Stimulated activated CD8-positive, alpha-beta memory T cell treated with anti-CD3 and anti-CD28 coated beads, Interleukin-2, amount 100 ng/mL, for 48 hours (primary cell): Measurements from ENCODE around the gene MED19.
A peak's percentile ranks its signal among the peaks of the same experiment; 100 is the strongest.
"Not testable (repeated sequence)": the region's sequence is repeated elsewhere in the genome, so short reads cannot be mapped to it uniquely, and the experiment has no call there.

Source experiments
- DNase-seq, 2 donors: peaks; one replicate each; pipeline ENCODE4 v3.0.0-alpha.2; 2020; ENCODE audit warnings: low read depth in 2 of 2

The MED19 gene

GRCh38 chr11:57704932-57705331, 7.1 kb downstream of the MED19 start:
- no peak for DNase-seq

DNA sequence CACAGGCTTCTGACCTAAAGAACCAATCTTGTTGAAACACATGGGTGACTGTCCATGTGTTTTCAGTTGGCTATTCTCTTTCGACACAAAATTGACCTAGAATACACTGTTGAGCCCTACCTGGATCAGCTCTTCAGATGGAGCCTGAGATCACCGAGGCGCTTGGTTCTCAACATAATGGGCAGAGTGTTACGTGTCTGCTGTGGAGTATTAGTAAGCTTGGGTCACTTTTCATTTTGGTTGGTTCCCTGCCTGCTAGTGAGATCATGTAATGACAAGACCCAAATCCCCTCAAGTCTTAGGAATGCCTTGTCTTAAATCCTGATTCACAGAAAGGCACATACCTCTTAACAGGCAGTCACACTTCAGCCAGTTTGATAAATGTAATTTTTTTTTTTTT, 8.7 kb downstream of the MED19 start:
- DNase-seq: no peak

DNA sequence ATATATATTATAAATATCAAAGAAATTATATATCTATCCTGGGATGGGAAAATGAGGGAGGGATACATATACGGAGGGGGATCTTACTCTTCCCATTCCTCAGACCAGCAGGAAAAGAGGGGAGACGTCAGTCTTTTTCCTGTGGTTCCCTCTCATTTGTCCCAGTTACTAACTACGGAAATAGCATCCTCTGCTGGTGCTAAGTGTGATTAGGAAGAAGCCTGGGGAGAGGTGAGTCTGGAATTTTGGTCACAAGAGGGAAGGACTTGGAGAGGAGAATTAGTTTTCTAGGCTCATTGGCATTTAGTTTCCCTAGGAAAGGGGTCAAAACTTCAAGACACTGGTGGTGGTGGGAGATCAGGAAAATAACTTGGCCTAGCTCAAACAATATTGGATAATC, 11.6 kb downstream of the MED19 start:
- DNase-seq: no peak

DNA sequence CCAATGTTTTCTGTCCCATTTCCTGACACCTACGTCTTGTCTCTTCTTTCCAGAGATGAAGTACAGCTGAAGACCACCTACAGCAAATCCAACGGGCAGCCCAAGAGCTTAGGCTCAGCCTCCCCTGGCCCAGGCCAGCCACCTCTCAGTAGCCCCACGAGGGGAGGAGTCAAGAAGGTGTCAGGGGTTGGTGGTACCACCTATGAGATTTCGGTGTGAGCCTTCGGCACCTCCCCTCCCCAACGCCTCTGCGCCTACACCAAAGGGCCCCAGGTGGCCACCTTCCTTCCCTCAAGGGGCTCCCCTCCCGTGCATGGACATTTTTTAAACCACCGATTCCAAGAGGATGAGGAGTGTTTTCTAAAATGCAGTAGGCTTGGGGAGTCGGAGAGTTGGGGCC, 12.2 kb downstream of the MED19 start:
- no peak for DNase-seq

DNA sequence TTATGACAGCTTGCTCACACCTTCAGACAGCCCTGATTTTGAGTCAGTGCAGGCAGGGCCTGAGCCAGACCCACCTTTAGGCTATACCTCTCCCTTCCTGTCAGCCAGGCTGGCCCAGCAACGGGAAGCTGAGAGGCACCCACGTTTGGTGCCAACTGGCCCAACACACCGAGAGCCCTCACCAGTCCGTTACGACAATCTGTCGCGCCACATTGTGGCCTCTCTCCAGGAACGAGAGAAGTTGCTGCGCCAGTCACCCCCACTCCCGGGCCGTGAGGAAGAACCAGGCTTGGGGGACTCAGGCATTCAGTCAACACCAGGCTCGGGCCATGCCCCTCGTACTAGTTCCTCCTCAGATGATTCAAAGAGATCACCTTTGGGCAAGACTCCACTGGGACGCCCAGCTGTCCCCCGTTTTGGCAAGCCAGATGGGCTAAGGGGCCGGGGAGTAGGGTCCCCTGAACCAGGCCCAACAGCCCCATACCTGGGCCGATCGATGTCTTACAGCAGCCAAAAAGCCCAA, 13.1 kb downstream of the MED19 start:
- no peak for DNase-seq

DNA sequence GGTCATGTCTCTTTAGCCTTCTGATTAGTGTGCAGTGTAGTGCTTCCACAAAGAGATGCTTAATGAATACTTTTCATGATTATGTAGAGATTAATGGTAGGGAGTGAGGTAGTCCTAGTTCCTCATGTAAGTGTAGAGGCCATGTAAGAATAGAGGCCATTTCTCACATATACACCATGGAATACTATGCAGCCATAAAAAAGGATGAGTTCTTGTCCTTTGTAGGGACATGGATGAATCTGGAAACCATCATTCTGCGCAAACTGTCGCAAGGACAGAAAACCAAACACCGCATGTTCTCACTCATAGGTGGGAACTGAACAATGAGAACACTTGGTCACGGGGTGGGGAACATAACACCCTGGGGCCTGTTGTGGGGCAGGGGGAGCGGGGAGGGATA, 21.5 kb downstream of the MED19 start:
- not testable (repeated sequence) for DNase-seq

- no peak for DNase-seq
Measured at GRCh38 chr11:57681168-57681567, 30.8 kb downstream of the MED19 start.

DNA sequence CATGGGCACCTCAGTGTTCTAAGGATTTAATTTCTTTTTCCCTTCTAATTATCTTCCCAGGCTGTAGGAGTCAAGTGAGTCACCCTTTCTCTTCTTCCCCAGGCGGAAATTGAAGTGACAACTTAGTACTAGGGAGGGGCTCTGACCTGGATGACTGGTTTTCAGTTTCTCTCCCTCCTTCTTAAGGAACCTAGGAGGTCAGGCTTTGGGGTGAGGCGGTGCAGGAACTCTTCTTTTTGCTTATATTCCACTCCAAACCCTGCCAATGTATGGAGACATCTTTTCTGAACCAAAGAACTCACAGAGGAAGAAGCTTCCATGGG, 31.5 kb downstream of the MED19 start:
- no peak for DNase-seq

DNA sequence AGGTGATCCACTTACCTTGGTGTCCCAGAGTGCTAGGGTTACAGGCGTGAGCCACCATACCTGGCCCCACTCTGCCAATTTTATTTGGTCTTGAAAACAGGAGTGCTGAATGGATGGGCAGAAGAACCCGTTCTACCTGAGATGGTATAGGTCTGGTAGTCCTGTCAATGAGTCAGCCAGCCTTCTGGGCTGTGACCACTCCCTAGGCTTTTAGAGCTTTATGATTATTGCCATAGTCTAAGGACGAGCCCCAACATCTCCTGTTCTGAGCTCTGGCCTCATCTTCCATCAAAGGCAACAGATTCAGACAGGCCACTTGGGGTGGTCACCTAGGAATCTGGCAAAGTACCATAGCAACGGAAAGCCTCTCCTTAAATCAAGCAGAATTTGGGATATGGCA, 32.6 kb downstream of the MED19 start:
- no peak for DNase-seq

- no peak for DNase-seq
Measured at GRCh38 chr11:57675176-57675941, 36.7 kb downstream of the MED19 start.

- DNase-seq: no peak
Measured at GRCh38 chr11:57674251-57674650, 37.8 kb downstream of the MED19 start.

DNA sequence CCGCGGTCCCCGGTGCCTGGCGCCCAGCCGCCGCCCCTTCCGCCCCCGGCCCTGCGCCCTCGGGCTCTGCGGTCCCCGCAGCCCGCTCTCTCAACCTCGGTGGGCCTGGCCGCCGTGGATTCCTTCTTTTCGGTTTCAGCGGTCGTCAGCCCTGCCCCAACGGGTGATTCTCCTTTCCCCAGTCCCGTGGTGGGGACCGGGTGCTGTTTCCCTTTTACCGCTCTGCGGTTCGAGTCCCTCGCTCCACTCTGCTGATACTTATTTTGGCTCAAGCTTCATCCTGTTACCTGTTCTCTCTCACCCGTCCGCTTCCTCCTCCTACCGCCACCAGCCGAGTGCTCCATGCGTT, 43.6 kb downstream of the MED19 start:
- no peak for DNase-seq

GRCh38 chr11:57667736-57668433, 44.1 kb downstream of the MED19 start, which contains the start of gene ZDHHC5:
Gene ZDHHC5, plus strand, starts transcription at chr11:57668114. Its CDS starts 4,977 bp downstream, at chr11:57673091.
- peak; percentile 98 to 99 for DNase-seq

DNA sequence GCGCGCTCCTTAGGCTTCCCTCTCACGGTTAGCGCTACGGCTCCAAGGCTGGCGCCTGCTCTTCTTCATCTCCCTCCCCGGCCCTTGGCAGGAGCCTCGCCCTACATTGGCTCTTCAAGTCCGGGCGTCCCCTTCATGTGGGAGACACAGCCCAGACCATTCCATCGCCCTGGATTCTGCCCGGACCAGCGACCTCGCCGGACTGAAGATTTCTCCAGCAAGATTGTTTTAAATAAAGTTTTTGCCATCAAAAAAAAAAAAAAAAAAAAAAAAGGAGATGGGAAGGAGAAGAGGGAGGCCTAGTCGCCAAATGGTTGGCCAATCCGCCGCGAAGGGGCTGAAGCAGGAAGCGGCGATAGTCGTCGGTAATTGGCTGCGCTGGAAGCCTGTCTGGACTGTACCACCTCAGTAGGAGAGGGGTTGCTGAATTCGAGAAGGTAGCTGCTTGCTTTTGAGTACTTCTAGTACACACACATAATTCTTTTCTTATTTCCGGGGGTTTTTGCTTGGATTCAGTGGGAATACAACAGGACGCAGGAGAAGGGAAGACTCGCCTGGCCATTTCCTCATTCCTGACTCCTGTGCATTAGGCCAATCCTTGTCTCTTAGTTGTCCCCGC, 44.8 kb downstream of the MED19 start:
- DNase-seq: peak; percentile 79 to 85

GRCh38 chr11:57663975-57664374, 48.0 kb downstream of the MED19 start:
- DNase-seq: no peak

DNA sequence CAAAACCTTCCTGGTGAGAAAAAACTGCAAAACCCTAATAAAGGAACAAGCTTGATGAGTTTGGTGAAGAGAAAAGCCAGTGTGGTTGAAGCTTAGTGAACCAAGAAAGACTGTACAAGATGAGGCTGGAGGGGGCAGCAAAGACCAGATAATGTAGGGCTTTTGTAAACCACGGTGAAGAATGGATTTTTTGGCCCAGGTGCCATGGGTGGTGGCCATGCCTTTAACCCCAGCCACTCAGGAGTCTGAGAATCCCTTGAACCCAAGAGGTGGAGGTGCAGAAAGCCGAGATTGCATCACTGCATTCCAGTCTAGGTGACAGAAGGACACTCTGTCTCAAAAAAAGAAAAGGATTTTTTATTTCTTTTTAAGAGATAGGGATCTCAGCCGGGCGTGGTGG, 49.1 kb downstream of the MED19 start:
- DNase-seq: no peak

DNA sequence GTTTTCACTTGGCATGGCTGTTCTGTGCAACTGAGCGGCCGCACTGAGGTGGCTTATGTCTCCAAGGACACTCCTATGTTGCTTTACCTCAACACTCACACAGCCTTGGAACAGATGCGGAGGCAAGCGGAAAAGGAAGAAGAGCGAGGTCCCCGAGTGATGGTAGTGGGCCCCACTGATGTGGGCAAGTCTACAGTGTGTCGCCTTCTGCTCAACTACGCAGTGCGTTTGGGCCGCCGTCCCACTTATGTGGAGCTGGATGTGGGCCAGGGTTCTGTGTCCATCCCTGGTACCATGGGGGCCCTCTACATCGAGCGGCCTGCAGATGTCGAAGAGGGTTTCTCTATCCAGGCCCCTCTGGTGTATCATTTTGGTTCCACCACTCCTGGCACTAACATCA, 52.3 kb downstream of the MED19 start:
- no peak for DNase-seq

DNA sequence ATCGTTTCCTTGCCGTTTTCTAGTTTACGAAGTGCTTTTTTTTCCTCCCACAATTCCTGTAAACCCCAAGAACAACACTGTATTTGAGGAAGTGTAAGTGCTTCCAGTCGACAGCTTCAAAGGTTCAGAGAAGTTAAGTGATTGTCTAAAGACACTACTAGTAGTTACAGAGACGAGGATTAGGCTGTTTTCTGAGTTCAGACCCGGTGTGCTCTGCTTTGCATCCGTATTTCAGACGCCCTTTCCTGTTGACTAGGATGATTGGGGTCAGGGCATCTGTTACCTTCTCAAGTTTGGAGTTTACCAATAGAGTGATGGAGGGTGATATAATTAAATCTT, 54.0 kb downstream of the MED19 start:
- DNase-seq: no peak

GRCh38 chr11:57657194-57658022, 54.6 kb downstream of the MED19 start, which contains the start of gene CLP1:
Gene CLP1, plus strand, starts transcription at chr11:57657762. Its CDS starts 1,715 bp downstream, at chr11:57659477.
- DNase-seq: peak; percentile 97 to 99

GRCh38 chr11:57656885-57657193, 55.2 kb downstream of the MED19 start:
- DNase-seq: no peak
